GM21367 (cell line): ENCODE measurements around the gene OR51D1.

ENCODE experiments used
- ATAC-seq: cut with Tn5 transposase; IDR thresholded peaks from one replicate; pipeline ENCODE4 v1.9.1; 2021; ENCODE audit not compliant: unreplicated experiment

Gene OR51D1

GRCh38 chr11:4644233-4644632 is 7.0 kb downstream of the OR51D1 start:
- ATAC-seq: no peak

- ATAC-seq: no peak
Observed at GRCh38 chr11:4645974-4646373, 8.7 kb downstream of the OR51D1 start.

GRCh38 chr11:4647766-4648165 is 10.5 kb downstream of the OR51D1 start:
- no peak for ATAC-seq

GRCh38 chr11:4654635-4655369 is 17.5 kb downstream of the OR51D1 start:
- no peak for ATAC-seq

DNA sequence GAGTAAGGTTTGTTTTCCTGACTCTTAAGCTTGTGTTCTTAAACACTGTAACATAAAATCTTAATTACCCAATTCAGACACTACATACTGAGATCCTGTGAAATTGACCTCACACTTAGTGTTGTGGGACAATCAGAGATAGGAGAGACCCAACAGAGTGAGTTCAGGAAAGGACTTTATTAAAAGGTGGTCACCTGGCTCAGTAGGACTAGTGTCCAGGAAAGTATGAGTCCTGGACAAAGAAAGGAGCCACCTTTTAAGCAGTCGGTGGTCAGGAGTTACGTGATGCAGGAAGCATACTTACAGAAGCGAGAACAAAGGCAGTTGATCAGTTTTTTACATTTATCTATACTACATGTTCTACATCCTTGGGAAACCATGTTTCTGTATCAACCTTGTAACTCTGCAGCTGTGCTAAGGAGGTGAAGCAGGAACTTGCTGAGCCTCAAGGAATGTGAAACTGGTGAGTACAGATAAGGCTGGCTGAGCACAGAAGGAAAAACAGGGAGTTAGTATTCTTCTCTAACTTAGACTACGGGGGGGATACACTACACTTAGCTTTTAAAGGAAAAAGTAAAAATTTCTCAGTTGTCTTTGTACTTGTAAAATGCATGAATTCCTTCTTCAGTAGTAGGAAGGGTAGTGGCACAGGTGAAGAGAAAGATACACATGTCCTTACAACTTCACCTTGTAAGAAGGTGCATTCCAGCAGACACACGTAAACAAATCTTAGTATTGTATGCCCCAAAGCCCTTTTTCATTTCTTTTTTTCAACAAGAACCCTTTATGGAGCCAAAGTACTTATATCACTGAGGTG is 21.6 kb downstream of the OR51D1 start:
- no peak for ATAC-seq

DNA sequence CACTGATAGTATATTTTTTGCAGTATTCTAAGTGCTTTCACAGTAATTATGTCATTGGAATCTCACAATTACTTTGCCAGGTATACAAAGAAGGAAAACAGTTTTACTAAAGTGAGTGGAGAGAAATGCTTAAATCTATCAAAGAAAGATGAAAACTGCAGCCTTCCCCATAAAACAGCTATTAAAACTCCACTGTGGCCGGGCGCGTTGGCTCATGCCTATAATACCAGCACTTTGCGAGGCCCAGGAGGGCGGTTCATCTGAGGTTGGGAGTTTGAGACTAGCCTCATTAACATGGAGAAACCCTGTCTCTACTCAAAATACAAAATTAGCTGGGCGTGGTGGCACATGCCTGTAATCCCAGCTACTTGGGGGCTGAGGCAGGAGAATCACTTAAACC is 25.6 kb downstream of the OR51D1 start:
- no peak for ATAC-seq

- ATAC-seq: no peak
Observed at GRCh38 chr11:4664183-4664582, 26.9 kb downstream of the OR51D1 start.

DNA sequence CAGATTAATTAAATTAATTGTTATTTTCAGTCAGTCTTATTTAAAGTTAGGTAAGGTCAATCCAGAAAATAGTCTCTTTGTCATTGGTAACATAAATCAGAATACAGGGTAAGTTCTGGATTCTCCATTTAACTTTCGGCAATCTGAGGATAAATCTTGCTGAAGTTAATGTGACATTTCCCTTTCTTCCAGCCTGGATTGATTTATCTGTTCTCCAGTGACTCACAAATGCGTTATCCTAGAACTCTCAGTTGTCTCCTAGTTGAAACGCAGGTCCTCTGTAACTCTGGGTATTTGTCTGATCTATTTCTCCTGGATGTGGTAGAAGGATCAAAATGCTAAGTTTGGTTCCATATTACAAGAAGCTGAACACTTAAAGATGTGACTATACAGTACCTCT is 27.5 kb downstream of the OR51D1 start:
- no peak for ATAC-seq

GRCh38 chr11:4665424-4665823 is 28.1 kb downstream of the OR51D1 start:
- ATAC-seq: no peak

GRCh38 chr11:4671741-4672140 is 34.5 kb downstream of the OR51D1 start:
- ATAC-seq: no peak

- ATAC-seq: no peak
Observed at GRCh38 chr11:4672470-4672869, 35.2 kb downstream of the OR51D1 start.

GRCh38 chr11:4673781-4674180 is 36.5 kb downstream of the OR51D1 start:
- ATAC-seq: no peak

DNA sequence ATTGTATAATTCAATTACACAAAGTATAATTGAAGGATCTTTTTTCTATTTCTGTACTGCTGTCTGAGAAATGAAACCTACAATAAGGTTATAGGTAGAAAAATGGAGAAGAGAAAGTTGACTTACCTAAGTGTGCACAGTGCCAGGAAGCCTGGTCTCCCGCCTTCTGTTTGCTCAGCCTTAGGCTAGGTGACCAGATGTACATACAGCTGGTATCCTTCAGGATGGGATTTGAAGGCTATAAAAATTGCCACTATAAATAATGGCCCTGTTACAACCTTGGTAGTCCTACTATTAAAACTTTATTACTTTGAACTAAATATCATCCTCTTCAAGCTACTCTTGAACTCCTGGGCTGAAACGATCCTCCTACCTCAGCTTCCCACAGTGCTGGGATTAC is 40.7 kb downstream of the OR51D1 start:
- ATAC-seq: no peak

GRCh38 chr11:4680341-4680740 is 43.1 kb downstream of the OR51D1 start:
- no peak for ATAC-seq

DNA sequence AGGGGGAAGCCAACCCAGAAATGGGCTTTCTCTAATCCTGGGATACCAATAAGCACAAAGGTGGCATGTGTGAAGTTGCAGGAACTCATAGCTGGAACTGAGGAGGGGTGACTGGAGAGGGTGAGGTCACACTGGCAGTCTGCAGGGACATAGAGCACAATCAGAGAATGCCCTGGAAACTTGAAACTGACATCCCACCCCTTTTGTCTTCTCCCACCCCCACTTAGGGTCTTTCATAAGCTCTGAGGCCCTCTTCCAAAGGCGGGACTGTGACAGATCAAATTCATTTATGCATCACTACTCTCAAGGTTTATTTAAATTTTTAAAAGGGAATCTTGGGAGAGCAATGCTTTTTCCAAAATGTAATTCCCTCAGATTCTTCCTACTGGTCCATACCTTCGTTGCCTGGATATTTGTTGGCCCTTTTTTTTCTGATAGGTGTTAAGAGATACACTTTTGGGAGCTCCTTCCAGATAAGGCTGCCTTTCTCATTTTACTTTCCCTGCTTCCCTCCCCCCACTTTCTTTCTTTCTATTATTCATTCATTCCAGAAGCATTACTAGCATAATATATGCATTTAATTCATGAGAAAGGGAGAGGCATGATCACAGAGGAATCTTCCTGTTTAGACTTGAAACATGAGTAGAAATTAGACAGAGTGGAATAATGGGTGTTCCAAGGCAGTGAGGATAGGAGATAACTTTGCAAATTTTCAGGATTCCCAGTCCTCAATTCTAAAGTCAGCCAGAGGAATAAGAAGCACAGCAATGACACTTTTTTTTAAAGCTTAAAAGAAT is 45.5 kb downstream of the OR51D1 start:
- no peak for ATAC-seq

DNA sequence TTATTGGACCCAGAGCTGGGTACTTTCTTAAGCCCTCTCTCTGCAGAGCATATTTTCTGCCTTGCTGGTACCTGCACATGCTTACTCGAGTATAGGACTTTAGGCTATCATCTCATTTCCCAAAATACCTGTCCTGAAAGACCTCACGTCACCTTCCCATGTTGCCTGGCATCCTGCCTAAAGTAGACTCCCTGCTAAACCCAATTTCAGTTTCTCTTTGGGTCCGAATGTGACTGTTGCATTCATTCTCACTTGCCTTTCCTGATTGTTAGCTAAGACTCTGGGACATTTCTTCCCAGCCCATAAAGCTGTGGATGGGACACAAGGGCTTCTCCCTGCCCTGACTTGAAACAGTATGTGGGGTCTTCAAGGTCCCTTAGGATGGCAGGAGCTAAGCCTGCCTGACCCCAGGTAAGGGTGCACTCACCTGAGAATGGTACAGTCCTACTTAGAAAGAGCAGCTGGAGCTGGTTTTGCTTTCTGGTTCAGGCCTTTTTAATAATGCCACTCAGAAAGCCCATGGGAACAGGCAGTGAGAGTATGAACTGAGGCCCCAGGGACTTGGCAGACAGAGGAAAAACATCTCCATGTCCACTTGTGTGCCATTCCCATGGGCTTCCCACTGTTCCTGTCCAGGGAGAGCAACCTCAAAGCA is 47.5 kb downstream of the OR51D1 start:
- ATAC-seq: no peak
